ENCODE results near the gene ATXN1.

DNA sequence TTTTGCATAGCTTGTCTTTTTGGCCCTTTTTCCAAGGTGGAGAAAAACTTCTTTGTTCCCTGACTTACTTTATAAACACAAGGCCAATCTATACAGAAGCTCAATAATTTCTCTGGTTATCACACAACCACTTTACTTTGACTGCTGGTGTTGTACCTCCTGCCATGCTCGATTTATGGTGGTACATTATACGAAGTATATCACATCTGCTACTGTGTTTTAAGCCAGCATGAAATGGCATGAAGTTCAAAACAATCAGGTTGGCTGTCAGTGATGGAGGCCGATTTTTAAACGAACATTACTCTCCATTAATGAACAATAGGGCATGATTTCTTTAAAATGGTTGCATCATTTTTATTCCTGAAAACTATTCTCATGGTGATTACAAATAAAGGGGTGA lies 21.0 kb upstream of the ATXN1 start:
- TF ChIP-seq, protein P1, sequence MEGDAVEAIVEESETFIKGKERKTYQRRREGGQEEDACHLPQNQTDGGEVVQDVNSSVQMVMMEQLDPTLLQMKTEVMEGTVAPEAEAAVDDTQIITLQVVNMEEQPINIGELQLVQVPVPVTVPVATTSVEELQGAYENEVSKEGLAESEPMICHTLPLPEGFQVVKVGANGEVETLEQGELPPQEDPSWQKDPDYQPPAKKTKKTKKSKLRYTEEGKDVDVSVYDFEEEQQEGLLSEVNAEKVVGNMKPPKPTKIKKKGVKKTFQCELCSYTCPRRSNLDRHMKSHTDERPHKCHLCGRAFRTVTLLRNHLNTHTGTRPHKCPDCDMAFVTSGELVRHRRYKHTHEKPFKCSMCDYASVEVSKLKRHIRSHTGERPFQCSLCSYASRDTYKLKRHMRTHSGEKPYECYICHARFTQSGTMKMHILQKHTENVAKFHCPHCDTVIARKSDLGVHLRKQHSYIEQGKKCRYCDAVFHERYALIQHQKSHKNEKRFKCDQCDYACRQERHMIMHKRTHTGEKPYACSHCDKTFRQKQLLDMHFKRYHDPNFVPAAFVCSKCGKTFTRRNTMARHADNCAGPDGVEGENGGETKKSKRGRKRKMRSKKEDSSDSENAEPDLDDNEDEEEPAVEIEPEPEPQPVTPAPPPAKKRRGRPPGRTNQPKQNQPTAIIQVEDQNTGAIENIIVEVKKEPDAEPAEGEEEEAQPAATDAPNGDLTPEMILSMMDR (IDR thresholded peaks at IDR 0.05), result no peak
- TF ChIP-seq POLR2A (IDR thresholded peaks at IDR 0.05), result no peak
